ENCODE data around the gene WDR45B.

WDR45B gene

DNA sequence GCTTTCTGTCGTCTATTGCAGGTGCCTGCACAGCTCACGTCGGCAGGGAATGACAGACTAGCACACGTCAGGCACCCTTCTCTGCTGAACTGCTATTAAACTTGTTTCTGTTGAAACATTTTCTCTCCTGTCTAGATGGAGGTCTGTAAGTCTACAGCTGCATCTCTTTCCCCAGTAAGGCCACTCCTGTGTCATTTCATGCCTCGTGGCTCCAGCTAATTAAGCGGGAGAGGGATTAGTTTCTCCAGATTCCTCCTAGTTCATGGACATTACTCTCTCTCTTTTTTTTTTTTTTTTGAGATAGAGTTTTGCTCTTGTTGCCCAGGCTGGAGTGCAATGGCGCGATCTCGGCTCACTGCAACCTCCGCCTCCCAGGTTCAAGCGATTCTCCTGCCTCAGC, 74.2 kb downstream of the WDR45B start:
- no peak for TF ChIP-seq TAF1 (IDR thresholded peaks at IDR 0.05; ENCODE audit: low read depth)
- TF ChIP-seq, protein P1, sequence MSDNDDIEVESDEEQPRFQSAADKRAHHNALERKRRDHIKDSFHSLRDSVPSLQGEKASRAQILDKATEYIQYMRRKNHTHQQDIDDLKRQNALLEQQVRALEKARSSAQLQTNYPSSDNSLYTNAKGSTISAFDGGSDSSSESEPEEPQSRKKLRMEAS (IDR thresholded peaks at IDR 0.05): no peak
- TF ChIP-seq CEBPB (IDR thresholded peaks at IDR 0.05): no peak
- TF ChIP-seq, protein P2, sequence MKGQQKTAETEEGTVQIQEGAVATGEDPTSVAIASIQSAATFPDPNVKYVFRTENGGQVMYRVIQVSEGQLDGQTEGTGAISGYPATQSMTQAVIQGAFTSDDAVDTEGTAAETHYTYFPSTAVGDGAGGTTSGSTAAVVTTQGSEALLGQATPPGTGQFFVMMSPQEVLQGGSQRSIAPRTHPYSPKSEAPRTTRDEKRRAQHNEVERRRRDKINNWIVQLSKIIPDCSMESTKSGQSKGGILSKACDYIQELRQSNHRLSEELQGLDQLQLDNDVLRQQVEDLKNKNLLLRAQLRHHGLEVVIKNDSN (IDR thresholded peaks at IDR 0.05): no peak
- no peak for TF ChIP-seq NFIC (IDR thresholded peaks at IDR 0.05)
- TF ChIP-seq ZBTB7A (IDR thresholded peaks at IDR 0.05; ENCODE audit: low read depth): no peak
- no peak for TF ChIP-seq EP300 (IDR thresholded peaks at IDR 0.05; ENCODE audit: borderline replicate concordance)
- TF ChIP-seq, protein P3, sequence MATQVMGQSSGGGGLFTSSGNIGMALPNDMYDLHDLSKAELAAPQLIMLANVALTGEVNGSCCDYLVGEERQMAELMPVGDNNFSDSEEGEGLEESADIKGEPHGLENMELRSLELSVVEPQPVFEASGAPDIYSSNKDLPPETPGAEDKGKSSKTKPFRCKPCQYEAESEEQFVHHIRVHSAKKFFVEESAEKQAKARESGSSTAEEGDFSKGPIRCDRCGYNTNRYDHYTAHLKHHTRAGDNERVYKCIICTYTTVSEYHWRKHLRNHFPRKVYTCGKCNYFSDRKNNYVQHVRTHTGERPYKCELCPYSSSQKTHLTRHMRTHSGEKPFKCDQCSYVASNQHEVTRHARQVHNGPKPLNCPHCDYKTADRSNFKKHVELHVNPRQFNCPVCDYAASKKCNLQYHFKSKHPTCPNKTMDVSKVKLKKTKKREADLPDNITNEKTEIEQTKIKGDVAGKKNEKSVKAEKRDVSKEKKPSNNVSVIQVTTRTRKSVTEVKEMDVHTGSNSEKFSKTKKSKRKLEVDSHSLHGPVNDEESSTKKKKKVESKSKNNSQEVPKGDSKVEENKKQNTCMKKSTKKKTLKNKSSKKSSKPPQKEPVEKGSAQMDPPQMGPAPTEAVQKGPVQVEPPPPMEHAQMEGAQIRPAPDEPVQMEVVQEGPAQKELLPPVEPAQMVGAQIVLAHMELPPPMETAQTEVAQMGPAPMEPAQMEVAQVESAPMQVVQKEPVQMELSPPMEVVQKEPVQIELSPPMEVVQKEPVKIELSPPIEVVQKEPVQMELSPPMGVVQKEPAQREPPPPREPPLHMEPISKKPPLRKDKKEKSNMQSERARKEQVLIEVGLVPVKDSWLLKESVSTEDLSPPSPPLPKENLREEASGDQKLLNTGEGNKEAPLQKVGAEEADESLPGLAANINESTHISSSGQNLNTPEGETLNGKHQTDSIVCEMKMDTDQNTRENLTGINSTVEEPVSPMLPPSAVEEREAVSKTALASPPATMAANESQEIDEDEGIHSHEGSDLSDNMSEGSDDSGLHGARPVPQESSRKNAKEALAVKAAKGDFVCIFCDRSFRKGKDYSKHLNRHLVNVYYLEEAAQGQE (IDR thresholded peaks at IDR 0.05; ENCODE audit: low read depth): no peak
- TF ChIP-seq CREB1 (IDR thresholded peaks at IDR 0.05; ENCODE audit: low read depth): no peak
- TF ChIP-seq RAD21 (IDR thresholded peaks at IDR 0.05; ENCODE audit: low read depth): no peak
- TF ChIP-seq EGR1 (IDR thresholded peaks at IDR 0.05): no peak
- no peak for TF ChIP-seq TCF12 (IDR thresholded peaks at IDR 0.05; ENCODE audit: low read depth)
- TF ChIP-seq TEAD4 (IDR thresholded peaks at IDR 0.05): no peak
- TF ChIP-seq YY1 (IDR thresholded peaks at IDR 0.05; ENCODE audit: low read depth): no peak
- no peak for TF ChIP-seq FOXM1 (IDR thresholded peaks at IDR 0.05; ENCODE audit: borderline replicate concordance, low read depth)

DNA sequence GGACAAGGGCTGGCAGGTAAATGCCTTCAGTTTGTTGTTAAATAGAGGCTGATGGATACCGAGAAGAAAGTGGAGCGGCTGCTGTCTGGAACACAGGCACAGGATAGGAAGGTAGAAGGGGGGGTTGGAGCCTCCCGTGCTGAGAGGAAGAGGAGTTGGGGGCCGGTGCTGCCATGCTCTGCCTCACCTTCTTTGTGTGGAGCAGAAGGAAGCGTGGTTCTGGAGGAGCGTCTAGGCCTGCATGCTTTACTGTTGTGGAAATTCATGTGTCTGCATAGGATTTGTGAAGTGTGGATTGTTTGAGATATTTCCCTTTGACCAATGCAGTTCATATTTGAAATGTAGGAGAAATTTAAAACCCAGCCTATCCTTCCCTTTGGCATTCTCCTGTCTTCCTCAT, 76.4 kb downstream of the WDR45B start:
- TF ChIP-seq, protein P2 (IDR thresholded peaks at IDR 0.05): no peak
- TF ChIP-seq CEBPB (IDR thresholded peaks at IDR 0.05) (no peak), EP300 (IDR thresholded peaks at IDR 0.05; ENCODE audit: borderline replicate concordance) (no peak), RAD21 (IDR thresholded peaks at IDR 0.05; ENCODE audit: low read depth) (no peak), ZBTB7A (IDR thresholded peaks at IDR 0.05; ENCODE audit: low read depth) (no peak), CREB1 (IDR thresholded peaks at IDR 0.05; ENCODE audit: low read depth) (no peak), NFIC (IDR thresholded peaks at IDR 0.05) (no peak), FOXM1 (IDR thresholded peaks at IDR 0.05; ENCODE audit: borderline replicate concordance, low read depth) (no peak), TCF12 (IDR thresholded peaks at IDR 0.05; ENCODE audit: low read depth) (no peak), TAF1 (IDR thresholded peaks at IDR 0.05; ENCODE audit: low read depth) (no peak), TEAD4 (IDR thresholded peaks at IDR 0.05) (no peak)
- TF ChIP-seq, protein P3 (IDR thresholded peaks at IDR 0.05; ENCODE audit: low read depth): no peak
- TF ChIP-seq, protein P1 (IDR thresholded peaks at IDR 0.05): no peak

DNA sequence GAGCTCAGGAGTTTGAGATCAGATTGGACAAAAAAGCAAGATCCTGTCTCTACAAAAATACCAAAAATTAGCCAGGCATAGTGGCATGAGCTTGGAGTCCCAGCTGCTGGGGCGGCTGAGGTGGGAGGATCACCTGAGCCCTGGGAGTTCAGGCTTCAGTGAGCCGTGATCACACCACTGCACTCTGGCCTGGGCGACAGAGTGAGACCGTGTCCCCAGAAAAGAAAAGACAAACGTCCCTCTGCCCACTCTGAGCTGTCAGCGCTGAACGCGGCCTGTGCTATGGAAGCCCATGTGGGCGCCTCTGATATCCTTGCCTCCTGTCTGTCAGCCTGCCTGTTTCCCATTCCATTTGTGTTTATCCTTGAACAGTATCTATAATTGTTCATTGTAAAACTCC, 78.0 kb downstream of the WDR45B start:
- TF ChIP-seq FOXM1 (IDR thresholded peaks at IDR 0.05; ENCODE audit: borderline replicate concordance, low read depth) (no peak), RAD21 (IDR thresholded peaks at IDR 0.05; ENCODE audit: low read depth) (no peak), TAF1 (IDR thresholded peaks at IDR 0.05; ENCODE audit: low read depth) (no peak), NFIC (IDR thresholded peaks at IDR 0.05) (no peak), CREB1 (IDR thresholded peaks at IDR 0.05; ENCODE audit: low read depth) (no peak), EP300 (IDR thresholded peaks at IDR 0.05; ENCODE audit: borderline replicate concordance) (no peak), EGR1 (IDR thresholded peaks at IDR 0.05) (no peak), TCF12 (IDR thresholded peaks at IDR 0.05; ENCODE audit: low read depth) (no peak), TEAD4 (IDR thresholded peaks at IDR 0.05) (no peak), ZBTB7A (IDR thresholded peaks at IDR 0.05; ENCODE audit: low read depth) (no peak), YY1 (IDR thresholded peaks at IDR 0.05; ENCODE audit: low read depth) (no peak), CEBPB (IDR thresholded peaks at IDR 0.05) (no peak)
- TF ChIP-seq, protein P2 (IDR thresholded peaks at IDR 0.05): no peak
- TF ChIP-seq, protein P1 (IDR thresholded peaks at IDR 0.05): no peak
- TF ChIP-seq, protein P3 (IDR thresholded peaks at IDR 0.05; ENCODE audit: low read depth): no peak

Measured in Ishikawa (cell line).